Measurements from ENCODE around the gene TUBB.

TUBB gene

GRCh38 chr6:30719791-30720737, at the start of gene TUBB:
TUBB (plus strand) TSS chr6:30720352; CDS start chr6:30720507, 155 bp downstream.
- H3K4me1 ChIP-seq (ENCODE audit: low read length), result peaks cover 27% of the 10 kb centered on the region

GRCh38 chr6:30670760-30671527, 49.2 kb upstream of the TUBB start:
- no peak for DNase-seq
- H3K9me3 ChIP-seq (replicated peaks; ENCODE audit: insufficient read depth, low read length), result no peaks in the 10 kb centered on the region
- H3K36me3 ChIP-seq (replicated peaks; ENCODE audit: insufficient read depth, low read length), result no peaks in the 10 kb centered on the region

More at GRCh38 chr6:30719791-30720737, at the start of gene TUBB:
- Histone ChIP-seq H3K4me2 (ENCODE audit: low read depth, low read length) (peak within 1 kb of the TSS; percentile 89), H3K27me3 (replicated peaks; ENCODE audit: insufficient read depth, low read length) (no peaks in the 10 kb centered on the region), H3K9me2 (replicated peaks; ENCODE audit: insufficient read depth, low read length) (no peaks in the 10 kb centered on the region), H2AFZ (ENCODE audit: low read length) (peak within 1 kb of the TSS; percentile 39), H3K9ac (ENCODE audit: low read length) (peak within 1 kb of the TSS; percentile 96), H3K79me2 (ENCODE audit: low read length) (peaks cover 62% of the 10 kb centered on the region), H4K20me1 (ENCODE audit: insufficient read depth, low read length) (peaks cover 21% of the 10 kb centered on the region), H3K4me3 (ENCODE audit: low read length) (peak within 1 kb of the TSS; percentile 95), H3F3A (ENCODE audit: insufficient read depth, low read length) (peaks cover 63% of the 10 kb centered on the region), H3K27ac (ENCODE audit: low read length) (peak within 1 kb of the TSS; percentile 92), H3K36me3 (replicated peaks; ENCODE audit: insufficient read depth, low read length) (no peaks in the 10 kb centered on the region), H3K9me3 (replicated peaks; ENCODE audit: insufficient read depth, low read length) (no peaks in the 10 kb centered on the region)
- TF ChIP-seq EZH2phosphoT487 (IDR thresholded peaks at IDR 0.05; ENCODE audit: low read length), result no peak
- DNase-seq, result peak; percentile 98

GRCh38 chr6:30672445-30673253, 47.5 kb upstream of the TUBB start, which contains the start of gene DHX16:
DHX16 (minus strand) TSS chr6:30673006; CDS start chr6:30672841, 165 bp downstream.
- H3K79me2 ChIP-seq (ENCODE audit: low read length), result peaks cover 25% of the 10 kb centered on the region
- peak within 1 kb of the TSS; percentile 68 for H3K4me2 ChIP-seq (ENCODE audit: low read depth, low read length)
- peak within 1 kb of the TSS; percentile 19; the same call in 1 of the 2 replicates for H3K27ac ChIP-seq (ENCODE audit: low read length)
- H3K9ac ChIP-seq (ENCODE audit: low read length), result peak within 1 kb of the TSS; percentile 65; the same call in 1 of the 2 replicates
- H3K9me2 ChIP-seq (replicated peaks; ENCODE audit: insufficient read depth, low read length), result no peaks in the 10 kb centered on the region
- peak within 1 kb of the TSS; percentile 76 for H2AFZ ChIP-seq (ENCODE audit: low read length)
- H4K20me1 ChIP-seq (ENCODE audit: insufficient read depth, low read length), result no peaks in the 10 kb centered on the region
- no peaks in the 10 kb centered on the region for H3K9me3 ChIP-seq (replicated peaks; ENCODE audit: insufficient read depth, low read length)
- 0 out of 2 replicates have a peak, but pooled peaks cover 9% of the 10 kb centered on the region for H3F3A ChIP-seq (ENCODE audit: insufficient read depth, low read length)
- peak; percentile 93 for DNase-seq
- TF ChIP-seq EZH2 (optimal IDR thresholded peaks at IDR 0.05; ENCODE audit: low read depth, low read length), result no peak
- peak; percentile 86 for TF ChIP-seq CTCF (IDR thresholded peaks at IDR 0.05; ENCODE audit: low read length)
- no peaks in the 10 kb centered on the region for H3K4me1 ChIP-seq (ENCODE audit: low read length)
- peak within 1 kb of the TSS; percentile 92 for H3K4me3 ChIP-seq (ENCODE audit: low read length)
- H3K27me3 ChIP-seq (replicated peaks; ENCODE audit: insufficient read depth, low read length), result no peaks in the 10 kb centered on the region
- H3K36me3 ChIP-seq (replicated peaks; ENCODE audit: insufficient read depth, low read length), result 0 out of 2 replicates have a peak, but pooled peaks cover 3% of the 10 kb centered on the region

More at GRCh38 chr6:30670760-30671527, 49.2 kb upstream of the TUBB start:
- Histone ChIP-seq H3K4me2 (ENCODE audit: low read depth, low read length) (no peak overlapping the region), H3K27me3 (replicated peaks; ENCODE audit: insufficient read depth, low read length) (no peaks in the 10 kb centered on the region), H3K9me2 (replicated peaks; ENCODE audit: insufficient read depth, low read length) (no peaks in the 10 kb centered on the region), H3F3A (ENCODE audit: insufficient read depth, low read length) (0 out of 2 replicates have a peak, but pooled peaks cover 2% of the 10 kb centered on the region), H2AFZ (ENCODE audit: low read length) (no peak overlapping the region), H3K4me1 (ENCODE audit: low read length) (no peaks in the 10 kb centered on the region), H4K20me1 (ENCODE audit: insufficient read depth, low read length) (no peaks in the 10 kb centered on the region), H3K79me2 (ENCODE audit: low read length) (peaks cover 25% of the 10 kb centered on the region), H3K9ac (ENCODE audit: low read length) (no peak overlapping the region), H3K27ac (ENCODE audit: low read length) (no peak overlapping the region), H3K4me3 (ENCODE audit: low read length) (no peak overlapping the region)
- TF ChIP-seq CTCF (IDR thresholded peaks at IDR 0.05; ENCODE audit: low read length) (no peak), EZH2phosphoT487 (IDR thresholded peaks at IDR 0.05; ENCODE audit: low read length) (no peak), EZH2 (optimal IDR thresholded peaks at IDR 0.05; ENCODE audit: low read depth, low read length) (no peak)
